Ovary (tissue), 9 donors: ENCODE measurements around the gene DPAGT1. TPM values are rescaled to one million over a fixed set of nuclear protein-coding genes. Genes with fewer than 3 reads are reported as not detected.
A peak's percentile ranks its signal among the peaks of the same experiment; 100 is the strongest.

Experiments used
- DNase-seq, 5 donors: peaks; one replicate each; pipeline ENCODE4 v3.0.0-alpha.2; 2019 to 2020
- H3K27ac ChIP-seq, 2 donors: fragments of 200-600 bp; one replicate each; pipeline versions ENCODE4 v1.5.1 to v1.8.0; 2019 to 2022
- H3K27me3 ChIP-seq: fragments of 200-600 bp; one replicate; pipeline ENCODE4 v1.8.0; 2022
- H3K36me3 ChIP-seq: fragments of 200-600 bp; sonication (generic); one replicate; pipeline ENCODE4 v1.5.1; 2019
- H3K4me1 ChIP-seq: one replicate; pipeline ENCODE4 v1.8.1; 2013; ENCODE audit warnings: mild to moderate bottlenecking, moderate library complexity; ENCODE audit not compliant: insufficient read depth
- H3K4me3 ChIP-seq: fragments of 200-600 bp; sonication (generic); one replicate; pipeline ENCODE4 v1.5.1; 2017
- H3K9me3 ChIP-seq, 2 donors: fragments of 200-600 bp in 1 of 2; sonication (generic) in 1 of 2; one replicate each; pipeline versions ENCODE4 v1.5.1 to v1.8.1; 2013 to 2019; ENCODE audit warnings: mild to moderate bottlenecking in 1 of 2, moderate library complexity in 1 of 2
- EP300 ChIP-seq: sonication (generic); formaldehyde crosslinking; IDR thresholded peaks from one replicate; pipeline ENCODE4 v1.6.1; 2017; ENCODE audit warnings: antibody characterized with exemption
- POLR2A ChIP-seq: fragments of 450-650 bp; IDR thresholded peaks from one replicate; pipeline ENCODE4 v1.6.1; 2017; ENCODE audit warnings: antibody characterized with exemption, mild to moderate bottlenecking, moderate library complexity
- WGBS, 3 donors: extraction: QIAGEN DNeasy Blood & Tissue Kit in 1 of 3; methylation state at CpG; one replicate each; pipeline versions ENCODE4 v1.1.5 to v1.1.7; 2013 to 2017; 5-methylcytosine and 5-hydroxymethylcytosine counted together
- intact Hi-C, 4 donors: fragments of 100-400 bp; cut with DNase I; formaldehyde crosslinking; loops; one replicate each; pipeline versions ENCODE4 v1.11.0 to v1.15.1; 2022 to 2023
- polyA plus RNA-seq, 2 donors: library from polyadenylated mRNA; stranded (reverse); fragments of 200-250 nt in 1 of 2; fragments of 350-450 nt in 1 of 2; fragmentation: Illumina TruSeq in 1 of 2; extraction: RNeasy Lipid Tissue Mini Kit (QIAGEN cat#74804) in 1 of 2; gene quantifications; one replicate each; pipeline ENCODE4 v1.2.3, GENCODE V29; 2013 to 2014
- total RNA-seq, 7 donors: library from RNA; depleted of rRNA in 2 of 7; stranded (reverse); fragments of >200 nt in 2 of 7; fragmentation: NEBNext Ultra II Directional in 3 of 7; extraction: Animal tissue kit (Norgen Biotek cat#: 25700) in 3 of 7; gene quantifications; one replicate each; pipeline versions ENCODE4 v1.1.0 to v1.2.4, GENCODE V29; 2016 to 2023
- TF ChIP-seq, protein P1 (sequence below), 3 donors: fragments of 450-650 bp in 2 of 3; fragments of 200-600 bp in 1 of 3; IDR thresholded peaks; one replicate each; pipeline versions ENCODE4 v1.5.1 to v1.8.0; 2016 to 2022; ENCODE audit warnings: antibody characterized with exemption in 3 of 3, mild to moderate bottlenecking in 1 of 3
- donor health status: DM: no; HTN: no; CAD: no; lungs with moderate emphysema.
- donor health status: DM: no; HTN: no; CAD: no.
- donor health status: Bipolar disorder and iron deficiency.
- donor health status: DM: yes; HTN: yes; CAD: no.
- donor health status: DM: no; HTN: no; CAD: no.
- donor health status: DM: yes; HTN: yes; CAD: no.

Gene DPAGT1
- total and polyA plus RNA-seq, 9 donors = 14.1 to 61.4 (median 24.4) TPM

DNA sequence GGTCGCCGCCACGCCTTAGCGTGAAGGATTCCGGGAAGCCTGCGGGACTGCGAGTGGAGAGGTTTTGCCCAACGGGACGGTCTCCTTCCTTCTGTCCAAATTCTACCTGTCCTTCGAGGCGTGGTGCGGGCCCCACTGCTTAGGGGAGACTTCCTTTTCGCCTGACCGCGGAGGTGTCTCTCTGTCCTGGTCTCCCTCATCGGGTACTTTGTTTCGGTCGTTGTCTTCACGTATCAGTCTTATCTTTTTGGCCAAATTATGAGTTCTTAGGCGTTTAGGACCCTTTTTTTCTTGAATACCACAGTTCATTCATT is 20.1 kb upstream of the DPAGT1 start:
- no peaks in the 10 kb centered on the region for H3K9me3 ChIP-seq
- peaks cover 10% of the 10 kb centered on the region for H3K4me1 ChIP-seq
- no peak for TF ChIP-seq POLR2A
- TF ChIP-seq, protein P1, sequence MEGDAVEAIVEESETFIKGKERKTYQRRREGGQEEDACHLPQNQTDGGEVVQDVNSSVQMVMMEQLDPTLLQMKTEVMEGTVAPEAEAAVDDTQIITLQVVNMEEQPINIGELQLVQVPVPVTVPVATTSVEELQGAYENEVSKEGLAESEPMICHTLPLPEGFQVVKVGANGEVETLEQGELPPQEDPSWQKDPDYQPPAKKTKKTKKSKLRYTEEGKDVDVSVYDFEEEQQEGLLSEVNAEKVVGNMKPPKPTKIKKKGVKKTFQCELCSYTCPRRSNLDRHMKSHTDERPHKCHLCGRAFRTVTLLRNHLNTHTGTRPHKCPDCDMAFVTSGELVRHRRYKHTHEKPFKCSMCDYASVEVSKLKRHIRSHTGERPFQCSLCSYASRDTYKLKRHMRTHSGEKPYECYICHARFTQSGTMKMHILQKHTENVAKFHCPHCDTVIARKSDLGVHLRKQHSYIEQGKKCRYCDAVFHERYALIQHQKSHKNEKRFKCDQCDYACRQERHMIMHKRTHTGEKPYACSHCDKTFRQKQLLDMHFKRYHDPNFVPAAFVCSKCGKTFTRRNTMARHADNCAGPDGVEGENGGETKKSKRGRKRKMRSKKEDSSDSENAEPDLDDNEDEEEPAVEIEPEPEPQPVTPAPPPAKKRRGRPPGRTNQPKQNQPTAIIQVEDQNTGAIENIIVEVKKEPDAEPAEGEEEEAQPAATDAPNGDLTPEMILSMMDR (IDR thresholded peaks at IDR 0.05) = no peak
- no peaks in the 10 kb centered on the region for H3K27me3 ChIP-seq
- WGBS, 3 donors = 1 to 2% (median 1%) methylated on average over 20 of the region's 20 CpGs
- intact Hi-C loops = no loop called here
- peak overlapping the region in 1 of 2 donors; percentile 68 for H3K27ac ChIP-seq
- DNase-seq = no peak
- H3K4me3 ChIP-seq = peak overlapping the region; percentile 96
- H3K36me3 ChIP-seq = no peaks in the 10 kb centered on the region

DNA sequence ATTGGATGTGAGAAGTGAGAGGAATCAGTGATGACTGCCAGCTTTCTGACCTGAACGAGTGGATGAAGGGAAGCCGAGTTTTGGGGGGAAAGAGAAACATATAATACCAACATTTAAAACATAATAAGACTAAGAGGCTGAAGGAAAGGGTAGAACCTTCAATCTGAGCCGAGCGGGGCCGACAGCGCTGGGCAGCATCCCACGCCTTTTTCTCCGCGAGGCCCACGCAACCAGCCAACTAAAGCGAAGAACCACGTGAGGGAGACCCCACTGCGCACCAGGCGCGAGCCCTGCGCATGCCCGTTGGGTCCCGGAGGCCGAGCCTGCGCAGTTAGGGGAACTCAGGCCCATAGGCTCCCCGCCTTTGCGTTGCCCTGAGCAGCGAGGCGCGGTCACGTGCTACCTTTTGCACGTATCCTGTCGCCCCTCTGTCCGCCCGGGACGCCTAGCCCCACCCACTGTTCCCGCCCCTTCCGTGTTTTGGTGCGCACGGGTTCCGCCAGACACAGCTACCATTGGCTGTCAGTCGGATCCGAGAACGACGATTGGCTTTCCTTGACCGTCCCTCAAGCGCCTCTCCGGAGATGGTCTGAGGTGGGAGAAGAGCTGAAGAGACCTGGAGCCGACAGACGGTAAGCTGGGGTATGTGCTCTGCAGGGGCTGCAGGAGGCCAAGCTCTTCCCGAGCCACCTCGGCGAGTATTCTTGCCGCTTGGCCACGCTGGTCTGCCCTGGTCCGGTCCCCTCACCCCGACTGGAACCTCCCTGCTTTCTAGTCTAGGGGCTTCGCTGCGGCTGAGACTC is 19.6 kb upstream of the DPAGT1 start, which contains the start of gene HINFP:
Gene HINFP (plus strand): TSS at position 573 of the 803 bp plus-strand sequence. CDS start 5,365 bp downstream, outside the sequence.
- peak within 1 kb of the TSS; percentile 28 to 79 for H3K27ac ChIP-seq

DNA sequence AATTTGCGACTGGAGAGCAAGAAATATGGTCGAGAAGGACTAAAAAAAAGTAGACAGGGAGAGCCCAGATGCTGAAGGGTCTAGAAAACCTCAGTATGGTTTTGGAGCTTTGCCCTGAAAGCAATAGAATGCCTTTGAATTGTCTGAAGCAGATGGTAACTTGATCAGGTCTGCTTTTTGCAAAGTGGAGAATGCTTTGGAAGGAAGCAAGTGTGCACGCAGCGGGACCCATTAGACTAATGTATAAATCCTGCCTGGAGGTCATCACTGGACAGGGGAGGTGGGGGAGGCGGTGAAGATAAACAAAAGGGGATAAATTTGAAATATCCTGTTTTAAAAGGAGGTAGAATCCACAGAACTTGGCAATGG is 19.0 kb upstream of the DPAGT1 start:
- intact Hi-C loops = no loop called here

More for the DNA sequence above, 19.6 kb upstream of the DPAGT1 start, which contains the start of gene HINFP:
- H3K9me3 ChIP-seq = no peaks in the 10 kb centered on the region
- 0 to 1% (median 1%) methylated on average over 39 to 54 of the region's 54 CpGs for WGBS, 3 donors
- intact Hi-C loops = no loop called here
- peak within 1 kb of the TSS; percentile 96 for H3K4me3 ChIP-seq
- H3K36me3 ChIP-seq = no peaks in the 10 kb centered on the region
- peaks cover 10% of the 10 kb centered on the region for H3K4me1 ChIP-seq
- H3K27me3 ChIP-seq = no peaks in the 10 kb centered on the region
- peak; percentile 99 to 100 (median 100) for DNase-seq
- TF ChIP-seq, protein P1 (IDR thresholded peaks at IDR 0.05) = no peak
- TF ChIP-seq EP300 = no peak
- peak; percentile 69 for TF ChIP-seq POLR2A

DNA sequence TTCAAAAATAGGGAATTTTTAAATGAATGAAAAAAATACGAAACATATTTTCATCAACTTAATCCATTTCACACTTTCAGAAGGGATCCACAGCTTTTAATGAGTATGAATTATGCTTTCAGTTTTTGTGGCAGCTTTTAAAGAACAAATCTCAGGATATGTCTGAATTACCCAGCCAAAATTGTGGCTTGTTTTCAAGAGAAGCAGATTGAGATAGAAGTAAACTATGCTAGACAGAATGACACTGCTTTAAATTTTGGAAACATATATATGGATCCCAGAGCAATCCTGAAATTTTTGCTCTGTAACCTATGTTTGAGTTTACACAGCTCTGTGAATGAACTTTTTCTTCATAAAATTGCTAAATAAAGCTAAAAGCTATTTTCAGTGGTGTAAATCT is 17.3 kb upstream of the DPAGT1 start:
- intact Hi-C loops = no loop called here
- 88 to 92% (median 90%) methylated on average over 1 of the region's 1 CpG for WGBS, 3 donors
- H3K9me3 ChIP-seq = no peaks in the 10 kb centered on the region
- H3K4me1 ChIP-seq = peaks cover 10% of the 10 kb centered on the region
- no peaks in the 10 kb centered on the region for H3K27me3 ChIP-seq
- no peak overlapping the region for H3K27ac ChIP-seq
- DNase-seq = no peak
- no peak overlapping the region for H3K4me3 ChIP-seq
- H3K36me3 ChIP-seq = no peaks in the 10 kb centered on the region
- TF ChIP-seq EP300 = no peak
- TF ChIP-seq, protein P1 (IDR thresholded peaks at IDR 0.05) = no peak
- TF ChIP-seq POLR2A = no peak

More for the DNA sequence above, 19.0 kb upstream of the DPAGT1 start:
- Histone ChIP-seq H3K27me3 (no peaks in the 10 kb centered on the region), H3K9me3 (no peaks in the 10 kb centered on the region), H3K27ac (peak overlapping the region; percentile 28 to 79), H3K4me1 (peaks cover 10% of the 10 kb centered on the region), H3K36me3 (no peaks in the 10 kb centered on the region), H3K4me3 (peak overlapping the region; percentile 47)
- DNase-seq = no peak
- WGBS, 3 donors = 7 to 15% (median 11%) methylated on average over 5 of the region's 5 CpGs
- TF ChIP-seq POLR2A (no peak), EP300 (no peak)
- TF ChIP-seq, protein P1 (IDR thresholded peaks at IDR 0.05) = no peak
